Liver (tissue), 9 donors: ENCODE measurements around the gene COG2. TPM values are rescaled to one million over a fixed set of nuclear protein-coding genes. Genes with fewer than 3 reads are reported as not detected.

Experiments
- DNase-seq: peaks from one replicate; pipeline ENCODE4 v3.0.0-alpha.2; 2017; ENCODE audit warnings: low spot score
- H3K27ac ChIP-seq, 2 donors: one replicate each; pipeline ENCODE4 v1.7.0; 2013; ENCODE audit warnings: inconsistent platforms in 2 of 2, low read length in 2 of 2, control low read depth in 1 of 2, low read depth in 1 of 2, mild to moderate bottlenecking in 1 of 2
- H3K27me3 ChIP-seq, 4 donors: one replicate each; pipeline versions ENCODE4 v1.6.1 to v1.7.0; 2013; ENCODE audit warnings: low read length in 3 of 4, inconsistent platforms in 1 of 4, mild to moderate bottlenecking in 1 of 4, moderate library complexity in 1 of 4; ENCODE audit not compliant: control insufficient read depth in 4 of 4, insufficient read depth in 4 of 4
- H3K36me3 ChIP-seq, 4 donors: one replicate each; pipeline versions ENCODE4 v1.6.1 to v1.7.0; 2013; ENCODE audit warnings: low read length in 3 of 4, mild to moderate bottlenecking in 3 of 4, low read depth in 1 of 4, moderate library complexity in 1 of 4; ENCODE audit not compliant: control insufficient read depth in 4 of 4, insufficient read depth in 3 of 4
- H3K4me1 ChIP-seq, 4 donors: one replicate each; pipeline versions ENCODE4 v1.6.1 to v1.7.0; 2013; ENCODE audit warnings: low read length in 3 of 4, mild to moderate bottlenecking in 3 of 4, moderate library complexity in 1 of 4; ENCODE audit not compliant: control insufficient read depth in 4 of 4, insufficient read depth in 4 of 4
- H3K4me3 ChIP-seq, 3 donors: one replicate each; pipeline versions ENCODE4 v1.6.1 to v1.7.0; 2013; ENCODE audit warnings: low read length in 3 of 3, control low read depth in 1 of 3, low read depth in 1 of 3, mild to moderate bottlenecking in 1 of 3
- H3K9ac ChIP-seq, 2 donors: one replicate each; pipeline ENCODE4 v1.7.0; 2013; ENCODE audit warnings: low read length in 2 of 2, mild to moderate bottlenecking in 2 of 2, moderate library complexity in 2 of 2, control low read depth in 1 of 2, low read depth in 1 of 2
- H3K9me3 ChIP-seq, 4 donors: one replicate each; pipeline versions ENCODE4 v1.6.1 to v1.7.0; 2013; ENCODE audit warnings: low read length in 3 of 4; ENCODE audit not compliant: control insufficient read depth in 4 of 4
- EGR1 ChIP-seq, 2 donors: IDR thresholded peaks; 2 replicates each; pipeline ENCODE4 v1.6.1; 2016 to 2018; ENCODE audit warnings: antibody characterized with exemption in 2 of 2, low read depth in 2 of 2
- FOXA1 ChIP-seq: IDR thresholded peaks from 2 replicates; pipeline ENCODE4 v1.6.1; 2016; ENCODE audit warnings: antibody characterized with exemption
- FOXA2 ChIP-seq: IDR thresholded peaks from 2 replicates; pipeline ENCODE4 v1.6.1; 2016; ENCODE audit warnings: antibody characterized with exemption
- GABPA ChIP-seq, 2 donors: IDR thresholded peaks in 1 of 2; conservative IDR thresholded peaks in 1 of 2; 2 replicates each; pipeline ENCODE4 v1.6.1; 2016; ENCODE audit warnings: antibody characterized with exemption in 2 of 2, mild to moderate bottlenecking in 1 of 2, moderate library complexity in 1 of 2
- HNF4A ChIP-seq, 2 donors: conservative IDR thresholded peaks; 2 replicates each; pipeline ENCODE4 v1.6.1; 2016; ENCODE audit warnings: antibody characterized with exemption in 2 of 2, mild to moderate bottlenecking in 2 of 2
- HNF4G ChIP-seq: IDR thresholded peaks from 2 replicates; pipeline ENCODE4 v1.6.1; 2016; ENCODE audit warnings: antibody characterized with exemption
- JUND ChIP-seq, 2 donors: IDR thresholded peaks; 2 replicates each; pipeline ENCODE4 v1.6.1; 2016; ENCODE audit warnings: antibody characterized with exemption in 2 of 2
- NR2F2 ChIP-seq: IDR thresholded peaks from 2 replicates; pipeline ENCODE4 v1.6.1; 2016; ENCODE audit warnings: antibody characterized with exemption
- RAD21 ChIP-seq, 2 donors: IDR thresholded peaks; 2 replicates each; pipeline ENCODE4 v1.6.1; 2016; ENCODE audit warnings: antibody characterized with exemption in 2 of 2, mild to moderate bottlenecking in 2 of 2
- RXRA ChIP-seq, 2 donors: IDR thresholded peaks; 2 replicates each; pipeline ENCODE4 v1.6.1; 2017 to 2018; ENCODE audit warnings: antibody characterized with exemption in 2 of 2, mild to moderate bottlenecking in 1 of 2
- SP1 ChIP-seq: IDR thresholded peaks from 2 replicates; pipeline ENCODE4 v1.6.1; 2018; ENCODE audit warnings: antibody characterized with exemption, mild to moderate bottlenecking
- TAF1 ChIP-seq: conservative IDR thresholded peaks from 2 replicates; pipeline ENCODE4 v1.6.1; 2016; ENCODE audit warnings: antibody characterized with exemption, mild to moderate bottlenecking
- YY1 ChIP-seq: IDR thresholded peaks from 2 replicates; pipeline ENCODE4 v1.6.1; 2016; ENCODE audit warnings: antibody characterized with exemption, mild to moderate bottlenecking
- WGBS: extraction: QIAGEN DNeasy Blood & Tissue Kit; methylation state at CpG from one replicate; pipeline ENCODE4 v1.1.7; 2013; 5-methylcytosine and 5-hydroxymethylcytosine counted together
- polyA plus RNA-seq, 2 donors: library from polyadenylated mRNA; stranded (reverse) in 1 of 2; unstranded in 1 of 2; fragments of 200-250 nt in 1 of 2; fragments of >200 nt in 1 of 2; fragmentation: Nextera tagmentation in 1 of 2; extraction: Ambion mirVana in 1 of 2; gene quantifications; one replicate each; pipeline versions ENCODE4 v1.2.1 to v1.2.3, GENCODE V29; 2013 to 2015
- total RNA-seq, 2 donors: library from RNA; depleted of rRNA; stranded (reverse); fragments of >200 nt; gene quantifications; one replicate each; pipeline ENCODE4 v1.2.3, GENCODE V29; 2014
- TF ChIP-seq, protein P1 (sequence below): fragments of 150-350 bp; IDR thresholded peaks from 2 replicates; pipeline ENCODE4 v1.5.1; 2017; ENCODE audit warnings: improper control_type of control experiment, low read depth, low read length; ENCODE audit not compliant: missing input control
- TF ChIP-seq, protein P2 (sequence below): IDR thresholded peaks from 2 replicates; pipeline ENCODE4 v1.6.1; 2016; ENCODE audit warnings: antibody characterized with exemption
- TF ChIP-seq, protein P3 (sequence below): IDR thresholded peaks from 2 replicates; pipeline ENCODE4 v1.6.1; 2016; ENCODE audit warnings: antibody characterized with exemption
- TF ChIP-seq, protein P4 (sequence below): IDR thresholded peaks from 2 replicates; pipeline ENCODE4 v1.6.1; 2016; ENCODE audit warnings: antibody characterized with exemption
- TF ChIP-seq, protein P5 (sequence below): IDR thresholded peaks from 2 replicates; pipeline ENCODE4 v1.6.1; 2016; ENCODE audit warnings: antibody characterized with exemption, mild to moderate bottlenecking
- donor health status: healthy.
- donor health status: healthy.
- donor health status: healthy.
- donor health status: healthy.
- donor health status: healthy.

COG2 gene
- total and polyA plus RNA-seq, 4 donors: 6.4 to 16.1 (median 14.3) TPM

DNA sequence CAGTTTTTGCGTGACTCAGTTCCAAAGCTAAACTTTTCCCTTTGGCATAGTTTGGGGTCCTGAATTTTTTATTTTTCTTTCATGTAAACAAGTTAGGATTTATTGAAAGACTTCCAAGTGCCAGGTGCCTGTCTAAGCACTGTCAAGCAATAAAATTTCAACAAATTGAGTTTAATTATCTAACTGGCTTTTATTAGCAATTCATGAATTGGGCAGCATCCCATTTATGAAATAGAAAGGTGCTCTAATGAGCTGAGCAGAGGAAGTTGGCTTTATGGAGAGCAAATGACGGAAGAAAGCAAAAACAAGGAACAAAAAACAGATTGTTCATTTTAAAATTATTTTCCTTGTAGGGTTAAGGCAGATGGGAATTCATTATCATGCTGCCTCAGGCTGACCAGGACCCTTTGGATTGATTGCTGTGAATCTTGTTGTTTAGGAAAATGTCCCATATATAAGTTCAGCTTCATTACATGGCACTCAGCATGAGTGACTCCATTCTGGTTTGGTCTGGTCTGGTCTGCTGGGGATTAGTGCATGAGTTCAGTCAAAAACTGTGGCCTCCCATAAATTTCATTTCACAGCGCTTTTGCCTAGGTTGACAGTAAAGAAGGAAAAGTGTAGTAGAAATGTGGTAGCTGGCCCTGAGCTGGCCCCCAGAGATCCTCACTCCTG, 21.5 kb upstream of the COG2 start:
- no peaks in the 10 kb centered on the region for H3K27me3 ChIP-seq
- no peaks in the 10 kb centered on the region for H3K36me3 ChIP-seq
- no peak overlapping the region for H3K9ac ChIP-seq
- DNase-seq: no peak
- no peak for TF ChIP-seq HNF4A (conservative IDR thresholded peaks at IDR 0.05)
- no peak for TF ChIP-seq GABPA (IDR thresholded peaks at IDR 0.05 in 1 of 2, conservative IDR thresholded peaks at IDR 0.05 in 1 of 2)
- no peak for TF ChIP-seq FOXA2
- TF ChIP-seq, protein P1, sequence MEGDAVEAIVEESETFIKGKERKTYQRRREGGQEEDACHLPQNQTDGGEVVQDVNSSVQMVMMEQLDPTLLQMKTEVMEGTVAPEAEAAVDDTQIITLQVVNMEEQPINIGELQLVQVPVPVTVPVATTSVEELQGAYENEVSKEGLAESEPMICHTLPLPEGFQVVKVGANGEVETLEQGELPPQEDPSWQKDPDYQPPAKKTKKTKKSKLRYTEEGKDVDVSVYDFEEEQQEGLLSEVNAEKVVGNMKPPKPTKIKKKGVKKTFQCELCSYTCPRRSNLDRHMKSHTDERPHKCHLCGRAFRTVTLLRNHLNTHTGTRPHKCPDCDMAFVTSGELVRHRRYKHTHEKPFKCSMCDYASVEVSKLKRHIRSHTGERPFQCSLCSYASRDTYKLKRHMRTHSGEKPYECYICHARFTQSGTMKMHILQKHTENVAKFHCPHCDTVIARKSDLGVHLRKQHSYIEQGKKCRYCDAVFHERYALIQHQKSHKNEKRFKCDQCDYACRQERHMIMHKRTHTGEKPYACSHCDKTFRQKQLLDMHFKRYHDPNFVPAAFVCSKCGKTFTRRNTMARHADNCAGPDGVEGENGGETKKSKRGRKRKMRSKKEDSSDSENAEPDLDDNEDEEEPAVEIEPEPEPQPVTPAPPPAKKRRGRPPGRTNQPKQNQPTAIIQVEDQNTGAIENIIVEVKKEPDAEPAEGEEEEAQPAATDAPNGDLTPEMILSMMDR: no peak
- TF ChIP-seq RXRA (IDR thresholded peaks at IDR 0.05): no peak
- no peak for TF ChIP-seq JUND (IDR thresholded peaks at IDR 0.05)
- no peak for TF ChIP-seq RAD21 (IDR thresholded peaks at IDR 0.05)
- TF ChIP-seq, protein P2, sequence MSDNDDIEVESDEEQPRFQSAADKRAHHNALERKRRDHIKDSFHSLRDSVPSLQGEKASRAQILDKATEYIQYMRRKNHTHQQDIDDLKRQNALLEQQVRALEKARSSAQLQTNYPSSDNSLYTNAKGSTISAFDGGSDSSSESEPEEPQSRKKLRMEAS: no peak
- TF ChIP-seq, protein P3, sequence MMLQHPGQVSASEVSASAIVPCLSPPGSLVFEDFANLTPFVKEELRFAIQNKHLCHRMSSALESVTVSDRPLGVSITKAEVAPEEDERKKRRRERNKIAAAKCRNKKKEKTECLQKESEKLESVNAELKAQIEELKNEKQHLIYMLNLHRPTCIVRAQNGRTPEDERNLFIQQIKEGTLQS: no peak
- no peak for TF ChIP-seq NR2F2
- no peak for TF ChIP-seq YY1
- TF ChIP-seq, protein P4, sequence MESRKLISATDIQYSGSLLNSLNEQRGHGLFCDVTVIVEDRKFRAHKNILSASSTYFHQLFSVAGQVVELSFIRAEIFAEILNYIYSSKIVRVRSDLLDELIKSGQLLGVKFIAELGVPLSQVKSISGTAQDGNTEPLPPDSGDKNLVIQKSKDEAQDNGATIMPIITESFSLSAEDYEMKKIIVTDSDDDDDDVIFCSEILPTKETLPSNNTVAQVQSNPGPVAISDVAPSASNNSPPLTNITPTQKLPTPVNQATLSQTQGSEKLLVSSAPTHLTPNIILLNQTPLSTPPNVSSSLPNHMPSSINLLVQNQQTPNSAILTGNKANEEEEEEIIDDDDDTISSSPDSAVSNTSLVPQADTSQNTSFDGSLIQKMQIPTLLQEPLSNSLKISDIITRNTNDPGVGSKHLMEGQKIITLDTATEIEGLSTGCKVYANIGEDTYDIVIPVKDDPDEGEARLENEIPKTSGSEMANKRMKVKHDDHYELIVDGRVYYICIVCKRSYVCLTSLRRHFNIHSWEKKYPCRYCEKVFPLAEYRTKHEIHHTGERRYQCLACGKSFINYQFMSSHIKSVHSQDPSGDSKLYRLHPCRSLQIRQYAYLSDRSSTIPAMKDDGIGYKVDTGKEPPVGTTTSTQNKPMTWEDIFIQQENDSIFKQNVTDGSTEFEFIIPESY: no peak
- TF ChIP-seq FOXA1: no peak
- TF ChIP-seq EGR1 (IDR thresholded peaks at IDR 0.05; ENCODE audit: low read depth in 2 of 2): no peak
- no peak for TF ChIP-seq SP1
- no peak for TF ChIP-seq TAF1
- no peak for TF ChIP-seq HNF4G
- TF ChIP-seq, protein P5, sequence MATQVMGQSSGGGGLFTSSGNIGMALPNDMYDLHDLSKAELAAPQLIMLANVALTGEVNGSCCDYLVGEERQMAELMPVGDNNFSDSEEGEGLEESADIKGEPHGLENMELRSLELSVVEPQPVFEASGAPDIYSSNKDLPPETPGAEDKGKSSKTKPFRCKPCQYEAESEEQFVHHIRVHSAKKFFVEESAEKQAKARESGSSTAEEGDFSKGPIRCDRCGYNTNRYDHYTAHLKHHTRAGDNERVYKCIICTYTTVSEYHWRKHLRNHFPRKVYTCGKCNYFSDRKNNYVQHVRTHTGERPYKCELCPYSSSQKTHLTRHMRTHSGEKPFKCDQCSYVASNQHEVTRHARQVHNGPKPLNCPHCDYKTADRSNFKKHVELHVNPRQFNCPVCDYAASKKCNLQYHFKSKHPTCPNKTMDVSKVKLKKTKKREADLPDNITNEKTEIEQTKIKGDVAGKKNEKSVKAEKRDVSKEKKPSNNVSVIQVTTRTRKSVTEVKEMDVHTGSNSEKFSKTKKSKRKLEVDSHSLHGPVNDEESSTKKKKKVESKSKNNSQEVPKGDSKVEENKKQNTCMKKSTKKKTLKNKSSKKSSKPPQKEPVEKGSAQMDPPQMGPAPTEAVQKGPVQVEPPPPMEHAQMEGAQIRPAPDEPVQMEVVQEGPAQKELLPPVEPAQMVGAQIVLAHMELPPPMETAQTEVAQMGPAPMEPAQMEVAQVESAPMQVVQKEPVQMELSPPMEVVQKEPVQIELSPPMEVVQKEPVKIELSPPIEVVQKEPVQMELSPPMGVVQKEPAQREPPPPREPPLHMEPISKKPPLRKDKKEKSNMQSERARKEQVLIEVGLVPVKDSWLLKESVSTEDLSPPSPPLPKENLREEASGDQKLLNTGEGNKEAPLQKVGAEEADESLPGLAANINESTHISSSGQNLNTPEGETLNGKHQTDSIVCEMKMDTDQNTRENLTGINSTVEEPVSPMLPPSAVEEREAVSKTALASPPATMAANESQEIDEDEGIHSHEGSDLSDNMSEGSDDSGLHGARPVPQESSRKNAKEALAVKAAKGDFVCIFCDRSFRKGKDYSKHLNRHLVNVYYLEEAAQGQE: no peak
- 93% methylated on average over 3 of the region's 3 CpGs for WGBS
- no peaks in the 10 kb centered on the region for H3K4me1 ChIP-seq
- no peak overlapping the region for H3K27ac ChIP-seq
- no peaks in the 10 kb centered on the region for H3K9me3 ChIP-seq
- H3K4me3 ChIP-seq: no peak overlapping the region
